ENCODE measurements around the gene JAML. TPM values are rescaled to one million over a fixed set of nuclear protein-coding genes. Genes with fewer than 3 reads are reported as not detected.

JAML gene
- total RNA-seq, 6 donors from 2014 or later: 33.0 to 105 (median 49.5) TPM

GRCh38 chr11:118231461-118231860 is 6.7 kb upstream of the JAML start:
- DNase-seq (no peak), ATAC-seq (ENCODE audit: low FRiP score in 2 of 2) (no peak)
- no peak overlapping the region for H3K4me3 ChIP-seq
- no peaks in the 10 kb centered on the region for H3K27me3 ChIP-seq
- peaks cover 6 to 19% (median 8%) of the 10 kb centered on the region in 4 donors for H3K4me1 ChIP-seq
- peaks cover 0 to 18% (median 1%) of the 10 kb centered on the region in 4 donors for H3K36me3 ChIP-seq
- no peak for TF ChIP-seq POLR2A (IDR thresholded peaks at IDR 0.05)
- no peak for TF ChIP-seq EP300 (IDR thresholded peaks at IDR 0.05)
- TF ChIP-seq POLR2AphosphoS5 (IDR thresholded peaks at IDR 0.05): no peak
- TF ChIP-seq CTCF (IDR thresholded peaks at IDR 0.05): no peak
- H3K9me3 ChIP-seq: no peaks in the 10 kb centered on the region
- H3K27ac ChIP-seq: no peak overlapping the region

GRCh38 chr11:118230088-118230487 is 5.3 kb upstream of the JAML start:
- Histone ChIP-seq H3K4me3 (no peak overlapping the region), H3K9me3 (no peaks in the 10 kb centered on the region), H3K36me3 (peaks cover 0 to 18% (median 1%) of the 10 kb centered on the region in 4 donors), H3K27ac (peak overlapping the region in 3 of 4 donors; percentile 40 to 79 (median 70)), H3K4me1 (peaks cover 9 to 19% (median 13%) of the 10 kb centered on the region in 4 donors), H3K27me3 (no peaks in the 10 kb centered on the region)
- DNase-seq (no peak), ATAC-seq (ENCODE audit: low FRiP score in 2 of 2) (no peak)
- WGBS, 2 donors: 72 to 89% methylated on average over 3 of the region's 3 CpGs
- TF ChIP-seq CTCF (IDR thresholded peaks at IDR 0.05): no peak
- no peak for TF ChIP-seq EP300 (IDR thresholded peaks at IDR 0.05)
- TF ChIP-seq POLR2AphosphoS5 (IDR thresholded peaks at IDR 0.05): no peak
- no peak for TF ChIP-seq POLR2A (IDR thresholded peaks at IDR 0.05)

GRCh38 chr11:118229274-118229847 is 4.5 kb upstream of the JAML start:
- H3K4me1 ChIP-seq: peaks cover 9 to 19% (median 13%) of the 10 kb centered on the region in 4 donors
- peak overlapping the region; percentile 40 to 79 (median 73) for H3K27ac ChIP-seq
- no peaks in the 10 kb centered on the region for H3K9me3 ChIP-seq
- TF ChIP-seq POLR2AphosphoS5 (IDR thresholded peaks at IDR 0.05): no peak
- no peak for TF ChIP-seq CTCF (IDR thresholded peaks at IDR 0.05)
- no peak for TF ChIP-seq EP300 (IDR thresholded peaks at IDR 0.05)
- no peak for TF ChIP-seq POLR2A (IDR thresholded peaks at IDR 0.05)
- peak in 1 of 2 donors; percentile 43 for ATAC-seq (ENCODE audit: low FRiP score in 2 of 2)
- 63 to 70% methylated on average over 5 of the region's 5 CpGs for WGBS, 2 donors
- no peaks in the 10 kb centered on the region for H3K27me3 ChIP-seq
- no peak overlapping the region for H3K4me3 ChIP-seq
- no peak for DNase-seq
- peaks cover 0 to 15% (median 1%) of the 10 kb centered on the region in 4 donors for H3K36me3 ChIP-seq

GRCh38 chr11:118227865-118228785 is 3.3 kb upstream of the JAML start:
- no peaks in the 10 kb centered on the region for H3K9me3 ChIP-seq
- H3K4me3 ChIP-seq: no peak overlapping the region
- TF ChIP-seq CTCF (IDR thresholded peaks at IDR 0.05): no peak
- no peak for TF ChIP-seq EP300 (IDR thresholded peaks at IDR 0.05)
- no peak for TF ChIP-seq POLR2AphosphoS5 (IDR thresholded peaks at IDR 0.05)
- no peak for TF ChIP-seq POLR2A (IDR thresholded peaks at IDR 0.05)
- peaks cover 0 to 15% (median 1%) of the 10 kb centered on the region in 4 donors for H3K36me3 ChIP-seq
- no peaks in the 10 kb centered on the region for H3K27me3 ChIP-seq
- ATAC-seq (ENCODE audit: low FRiP score in 2 of 2) (peak in 1 of 2 donors; percentile 70), DNase-seq (no peak)
- WGBS, 2 donors: 79 to 82% methylated on average over 8 of the region's 8 CpGs
- peaks cover 9 to 19% (median 13%) of the 10 kb centered on the region in 4 donors for H3K4me1 ChIP-seq
- H3K27ac ChIP-seq: peak overlapping the region; percentile 40 to 79 (median 73)
